Cerebellar cortex (tissue), 1 donor: Measurements from ENCODE around the gene PRKAB2.
"Not testable (repeated sequence)": the region's sequence is repeated elsewhere in the genome, so short reads cannot be mapped to it uniquely, and the experiment has no call there.

ENCODE experiments used
- DNase-seq: peaks from one replicate; pipeline ENCODE4 v3.0.0-alpha.2; 2015; ENCODE audit warnings: low spot score

PRKAB2 gene, protein sequence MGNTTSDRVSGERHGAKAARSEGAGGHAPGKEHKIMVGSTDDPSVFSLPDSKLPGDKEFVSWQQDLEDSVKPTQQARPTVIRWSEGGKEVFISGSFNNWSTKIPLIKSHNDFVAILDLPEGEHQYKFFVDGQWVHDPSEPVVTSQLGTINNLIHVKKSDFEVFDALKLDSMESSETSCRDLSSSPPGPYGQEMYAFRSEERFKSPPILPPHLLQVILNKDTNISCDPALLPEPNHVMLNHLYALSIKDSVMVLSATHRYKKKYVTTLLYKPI

DNA sequence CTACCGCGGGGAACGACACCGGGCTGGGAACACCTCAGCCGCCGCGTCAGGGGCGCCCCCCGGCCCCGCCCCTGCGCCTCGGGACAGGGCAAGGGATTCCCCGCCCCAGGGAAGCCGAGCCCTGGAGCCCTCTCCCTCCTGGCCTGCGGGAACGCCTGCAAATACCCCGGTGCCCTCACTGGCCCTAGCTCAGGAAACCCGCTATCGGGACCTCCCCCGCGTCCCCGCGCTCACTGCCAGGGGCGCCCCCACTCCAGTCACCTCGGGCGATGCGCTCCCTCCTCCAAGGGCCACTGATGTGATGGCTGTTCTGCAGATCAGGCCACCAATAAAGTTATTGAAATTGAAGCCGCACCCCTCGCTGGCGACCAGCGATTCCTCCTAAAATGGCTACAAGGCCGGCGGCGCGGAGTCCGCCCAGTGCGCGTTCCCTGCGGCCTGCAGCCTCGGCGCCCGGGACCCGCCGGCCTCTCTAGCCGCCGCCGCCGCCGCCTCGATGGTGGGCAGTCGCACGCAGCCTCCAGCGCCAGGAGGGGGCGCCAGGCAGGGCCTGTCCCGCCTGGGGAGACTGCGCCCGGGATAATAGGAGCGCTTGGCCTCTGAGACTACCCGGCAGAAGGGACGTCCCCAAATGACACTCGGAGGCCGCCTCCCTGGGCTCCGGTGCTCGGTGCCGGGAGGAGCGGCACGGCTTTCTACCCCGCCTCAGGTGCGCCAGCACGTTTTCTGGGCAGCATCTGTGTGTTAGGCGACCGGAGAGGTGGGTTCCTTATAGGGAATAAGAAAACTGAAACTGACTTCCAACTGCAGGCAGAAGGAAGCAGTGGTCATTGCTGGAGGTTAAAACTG is at the start of gene PRKAB2:
PRKAB2 (minus strand) TSS at position 303 of the 849 bp plus-strand sequence. CDS start 326 bp downstream, outside the sequence.
- peak; percentile 95 for DNase-seq

GRCh38 chr1:147218606-147219005 is 46.3 kb upstream of the PRKAB2 start:
- no peak for DNase-seq

DNA sequence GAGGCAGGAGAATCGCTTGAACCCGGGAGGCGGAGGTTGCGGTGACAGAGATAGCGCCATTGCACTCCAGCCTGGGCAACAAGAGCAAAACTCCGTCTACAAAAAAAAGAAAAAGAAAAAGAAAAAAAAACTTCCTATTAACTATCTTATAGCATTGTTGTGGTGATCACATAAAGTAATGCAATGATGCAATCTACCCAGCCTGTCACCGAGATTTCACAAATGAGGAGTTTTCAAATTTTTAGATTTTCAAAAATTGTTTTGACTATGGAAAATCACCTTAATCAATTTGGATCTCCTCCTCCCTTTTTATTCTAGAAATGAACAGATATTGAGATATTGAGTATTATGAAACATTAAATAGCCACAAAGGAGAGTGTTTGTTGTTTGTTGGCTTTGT is 44.9 kb upstream of the PRKAB2 start:
- no peak for DNase-seq

GRCh38 chr1:147216124-147216523 is 43.9 kb upstream of the PRKAB2 start:
- no peak for DNase-seq

DNA sequence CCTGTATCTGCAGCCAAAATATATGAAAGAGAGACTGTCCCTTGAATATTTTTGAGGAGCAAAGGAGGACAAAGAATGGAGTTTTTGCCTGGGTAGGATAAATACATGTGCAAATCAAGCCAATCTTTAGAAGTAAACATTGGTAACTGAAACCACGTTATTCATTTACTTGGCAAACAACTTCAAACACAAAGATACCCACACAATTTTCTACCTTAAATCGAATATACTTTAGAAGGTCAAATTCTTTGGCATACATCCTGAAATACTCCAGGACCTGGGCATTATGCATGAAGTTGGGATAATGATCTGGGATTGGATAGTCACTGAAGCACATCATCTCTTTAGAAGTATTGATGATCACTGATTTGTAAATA is 43.3 kb upstream of the PRKAB2 start:
- no peak for DNase-seq

GRCh38 chr1:147214842-147215539 is 42.7 kb upstream of the PRKAB2 start:
- DNase-seq = no peak

DNA sequence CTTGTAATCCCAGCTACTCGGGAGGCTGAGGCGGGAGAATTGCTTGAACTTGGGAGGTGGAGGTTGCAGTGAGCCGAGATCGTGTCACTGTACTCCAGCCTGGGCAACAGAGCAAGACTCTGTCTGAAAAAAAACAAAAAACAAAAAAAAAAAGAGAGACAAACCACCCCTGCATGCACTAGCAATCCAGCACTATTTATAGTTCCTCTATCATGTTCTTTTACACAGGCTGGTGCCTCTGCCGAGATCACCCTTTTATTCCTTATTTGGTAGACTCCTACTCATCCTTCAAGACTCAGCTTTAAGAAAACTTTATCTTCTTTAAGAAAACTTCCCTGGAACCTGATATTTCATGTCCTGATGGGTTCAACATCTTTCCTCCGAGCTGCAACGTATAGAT is 42.1 kb upstream of the PRKAB2 start:
- DNase-seq = no peak

GRCh38 chr1:147213271-147213670 is 41.0 kb upstream of the PRKAB2 start:
- no peak for DNase-seq

GRCh38 chr1:147211577-147211976 is 39.3 kb upstream of the PRKAB2 start:
- no peak for DNase-seq

GRCh38 chr1:147210987-147211386 is 38.7 kb upstream of the PRKAB2 start:
- DNase-seq = no peak

- no peak for DNase-seq
Observed at GRCh38 chr1:147209825-147210821, 37.9 kb upstream of the PRKAB2 start.

GRCh38 chr1:147208619-147209018 is 36.3 kb upstream of the PRKAB2 start:
- DNase-seq = no peak

GRCh38 chr1:147207192-147207591 is 34.9 kb upstream of the PRKAB2 start:
- DNase-seq = no peak

- no peak for DNase-seq
Observed at GRCh38 chr1:147204080-147204479, 31.8 kb upstream of the PRKAB2 start.

- no peak for DNase-seq
Observed at GRCh38 chr1:147202576-147202975, 30.3 kb upstream of the PRKAB2 start.

GRCh38 chr1:147201786-147202185 is 29.5 kb upstream of the PRKAB2 start:
- DNase-seq = no peak

- DNase-seq = no peak
Observed at GRCh38 chr1:147201276-147201675, 29.0 kb upstream of the PRKAB2 start.

GRCh38 chr1:147197324-147197723 is 25.1 kb upstream of the PRKAB2 start:
- DNase-seq = not testable (repeated sequence)

GRCh38 chr1:147189514-147189913 is 17.2 kb upstream of the PRKAB2 start:
- no peak for DNase-seq

GRCh38 chr1:147185432-147185831 is 13.2 kb upstream of the PRKAB2 start:
- no peak for DNase-seq

DNA sequence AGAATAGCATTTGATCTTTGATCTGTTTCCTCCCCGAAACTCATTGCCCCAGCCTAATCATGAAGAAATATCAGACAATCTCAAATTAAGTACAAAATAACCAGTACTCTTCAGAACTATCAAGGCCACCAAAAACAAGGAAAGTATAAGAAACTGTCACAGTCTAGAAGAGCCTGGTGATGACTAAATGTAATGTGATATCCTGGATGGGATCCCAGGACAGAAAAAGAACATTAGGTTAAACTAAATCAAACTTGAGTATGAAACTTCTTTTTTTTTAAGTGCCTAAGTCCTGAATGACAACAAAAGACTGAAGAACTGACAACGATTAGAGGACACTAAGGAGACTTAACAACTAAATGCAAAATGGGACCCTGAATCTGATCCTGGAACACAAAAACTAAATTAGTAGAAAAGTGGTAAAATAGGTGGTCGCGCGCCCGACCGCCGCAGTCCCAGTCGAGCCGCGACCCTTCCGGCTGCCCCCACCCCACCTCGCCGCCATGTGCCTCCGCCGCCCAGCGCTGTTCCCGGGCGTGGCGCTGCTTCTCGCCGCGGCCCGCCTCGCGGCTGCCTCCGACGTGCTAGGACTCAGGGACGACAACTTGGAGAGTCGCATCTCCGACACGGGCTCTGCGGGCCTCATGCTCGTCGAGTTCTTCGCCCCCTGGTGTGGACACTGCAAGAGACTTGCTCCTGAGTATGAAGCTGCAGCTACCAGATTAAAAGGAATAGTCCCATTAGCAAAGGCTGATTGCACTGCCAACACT is 5.5 kb upstream of the PRKAB2 start:
- no peak for DNase-seq
